HG03457 (cell line): ENCODE measurements around the gene MFSD6L.

ENCODE experiments used
- ATAC-seq: cut with Tn5 transposase; IDR thresholded peaks from one replicate; pipeline ENCODE4 v1.9.1; 2021; ENCODE audit warnings: moderate number of reproducible peaks; ENCODE audit not compliant: unreplicated experiment

Gene MFSD6L, protein sequence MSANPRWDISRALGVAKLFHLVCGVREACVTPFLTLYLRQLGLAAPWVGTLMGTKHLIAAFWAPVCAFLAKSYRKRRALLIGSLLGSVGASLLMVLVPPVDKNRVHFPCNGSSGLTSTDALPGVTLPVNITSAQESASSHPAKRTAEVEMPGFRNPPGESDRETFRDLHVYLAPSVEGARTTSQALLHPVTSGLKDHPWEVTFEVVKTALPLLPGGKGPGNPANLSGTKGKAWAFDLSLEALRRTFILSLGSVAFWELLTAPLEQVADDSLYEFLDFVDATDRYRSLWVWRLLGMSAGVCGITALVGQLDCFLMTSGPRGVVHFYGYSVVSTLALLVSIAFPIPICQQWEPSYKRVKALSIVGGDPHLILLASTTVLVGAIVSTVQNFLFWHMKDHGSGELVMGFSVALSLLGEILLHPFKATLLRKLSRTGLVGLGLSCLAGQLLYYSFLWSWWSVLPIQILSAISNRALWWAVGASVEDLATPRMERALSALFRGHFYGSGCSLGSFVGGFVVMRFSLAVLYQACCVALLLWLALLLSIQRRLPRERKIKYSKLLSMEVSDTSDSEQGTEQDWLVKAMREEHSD

DNA sequence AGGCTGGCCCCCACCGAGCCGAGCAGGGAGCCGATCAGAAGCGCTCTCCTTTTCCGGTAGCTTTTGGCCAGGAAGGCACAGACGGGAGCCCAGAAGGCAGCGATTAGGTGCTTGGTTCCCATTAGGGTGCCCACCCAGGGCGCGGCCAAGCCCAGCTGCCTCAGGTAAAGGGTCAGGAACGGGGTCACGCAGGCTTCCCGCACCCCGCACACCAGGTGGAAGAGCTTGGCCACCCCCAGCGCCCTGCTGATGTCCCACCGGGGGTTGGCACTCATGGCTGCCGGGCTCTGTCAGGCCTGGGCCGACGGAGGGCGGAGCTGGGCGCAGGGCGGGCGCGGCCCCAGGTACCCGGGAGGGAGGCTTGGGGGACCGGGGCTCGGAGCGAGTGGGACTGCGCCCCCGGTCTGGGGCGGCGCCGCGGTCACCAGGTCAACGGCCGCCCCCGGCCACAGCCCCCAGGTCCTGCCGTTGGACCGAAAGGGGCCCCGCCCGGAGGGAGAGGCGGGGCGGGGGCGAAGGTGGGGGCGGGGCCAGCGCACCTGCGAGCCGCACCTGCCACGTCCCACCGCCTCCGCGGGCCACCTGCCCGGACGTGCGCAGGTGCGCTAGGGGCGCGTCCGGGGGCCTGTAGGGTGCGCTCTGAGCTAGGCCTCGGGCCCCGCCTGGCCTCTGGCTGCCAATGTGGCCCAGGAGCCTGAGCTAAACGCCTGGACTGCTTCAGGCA is at the start of gene MFSD6L:
MFSD6L (minus strand) TSS at position 520 of the 724 bp plus-strand sequence; CDS start at position 275, 245 bp downstream.
- ATAC-seq: no peak

DNA sequence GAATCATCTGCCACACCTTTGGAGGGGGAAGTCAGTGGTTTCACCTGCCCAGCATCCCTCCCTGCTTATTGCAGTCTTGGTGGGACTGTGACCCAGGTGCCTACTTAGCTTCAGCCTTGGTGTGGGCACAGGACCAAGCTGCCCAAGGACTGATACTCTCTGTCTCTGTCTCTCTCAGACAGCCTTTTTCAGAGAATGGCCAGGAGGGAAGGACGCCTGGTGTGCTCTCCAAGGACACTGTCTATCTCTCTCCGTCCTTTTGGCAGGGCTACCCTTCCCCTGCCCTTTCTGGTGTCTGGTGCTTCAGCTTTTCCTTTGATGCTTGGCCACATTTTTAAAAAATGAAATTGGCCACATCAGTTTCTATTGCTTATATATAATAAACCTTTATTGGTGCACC is 48.7 kb upstream of the MFSD6L start:
- ATAC-seq: no peak

DNA sequence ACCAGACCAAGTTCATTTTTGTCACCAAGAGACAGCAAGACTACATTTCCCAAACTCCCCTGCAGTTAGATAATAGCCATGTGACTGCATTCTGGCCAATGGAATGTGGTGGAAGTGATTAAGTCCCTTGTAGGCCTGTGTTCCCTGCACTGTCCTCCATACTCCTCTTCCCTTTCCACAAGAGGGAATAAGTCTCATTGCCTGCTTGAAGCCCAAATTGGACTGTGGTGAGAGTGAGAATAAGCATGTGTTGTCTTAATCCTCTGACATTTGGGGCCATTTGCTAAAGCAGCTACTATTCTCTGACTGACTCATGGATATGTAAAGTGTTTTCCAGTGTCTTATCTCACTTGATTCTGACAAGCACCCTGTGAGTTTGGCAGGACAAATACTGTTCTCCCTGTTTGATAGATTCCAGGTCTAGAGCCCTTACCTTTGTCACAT is 47.6 kb upstream of the MFSD6L start:
- no peak for ATAC-seq

DNA sequence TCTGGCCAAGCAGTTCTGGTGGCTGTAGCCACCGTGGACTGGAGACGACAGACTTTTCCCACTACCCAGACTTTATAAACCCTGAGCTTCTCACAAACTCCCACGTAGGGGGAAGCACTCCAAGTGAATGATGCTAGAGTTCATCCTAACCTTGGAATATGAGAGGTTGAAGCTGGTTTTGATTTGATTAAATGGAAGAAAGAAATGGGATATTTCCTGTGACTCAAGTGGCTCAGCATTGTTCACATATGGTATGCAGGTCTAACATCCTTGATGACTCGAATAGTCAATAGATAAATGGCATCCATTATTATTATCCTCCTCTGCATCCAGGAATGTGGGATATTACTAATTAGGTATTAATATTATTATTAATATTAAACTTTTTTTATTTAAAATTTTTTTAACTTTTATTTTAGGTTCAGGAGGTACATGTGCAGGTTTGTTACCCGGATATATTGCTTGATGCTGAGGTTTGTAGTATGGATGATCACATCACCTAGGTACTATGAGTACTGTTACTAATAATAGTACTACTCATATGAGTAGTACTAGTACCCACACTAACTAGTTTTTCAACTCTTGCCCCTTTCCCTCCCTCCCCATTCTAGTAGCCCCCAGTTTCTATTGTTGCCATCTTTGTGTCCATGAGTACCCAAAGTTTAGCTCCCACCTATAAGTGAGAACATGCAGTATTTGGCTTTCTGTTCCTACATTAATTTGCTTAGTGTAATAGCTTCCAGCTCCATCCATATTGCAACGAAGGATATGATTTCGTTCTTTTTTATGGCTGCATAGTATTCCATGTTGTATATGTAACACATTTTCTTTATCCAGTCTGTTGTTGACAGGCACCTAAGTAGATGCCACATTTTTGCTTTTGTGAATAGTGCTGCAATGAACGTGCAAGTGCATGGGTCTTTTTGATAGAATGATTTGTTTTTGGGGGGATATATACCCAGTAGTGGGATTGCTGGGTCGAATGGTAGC is 45.4 kb upstream of the MFSD6L start:
- ATAC-seq: no peak

DNA sequence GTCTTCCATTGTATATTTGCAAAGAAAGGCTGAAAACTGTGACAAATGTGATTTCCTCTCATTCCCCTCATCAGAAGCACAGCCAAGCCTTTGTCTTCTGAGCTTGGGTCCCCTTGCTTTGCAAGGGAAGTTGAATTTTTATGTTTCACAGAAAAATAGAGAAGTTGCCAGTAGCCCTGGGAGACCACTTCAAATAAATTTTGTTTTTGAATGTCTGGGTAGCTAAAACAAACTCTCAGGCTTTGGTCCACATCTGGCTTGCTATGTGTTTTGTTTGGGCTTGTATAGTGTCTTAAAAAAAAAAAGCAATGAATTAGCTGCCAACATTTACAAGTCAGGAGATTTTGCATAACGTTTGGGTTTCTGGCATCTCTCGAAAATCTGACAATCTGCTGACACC is 44.2 kb upstream of the MFSD6L start:
- no peak for ATAC-seq

DNA sequence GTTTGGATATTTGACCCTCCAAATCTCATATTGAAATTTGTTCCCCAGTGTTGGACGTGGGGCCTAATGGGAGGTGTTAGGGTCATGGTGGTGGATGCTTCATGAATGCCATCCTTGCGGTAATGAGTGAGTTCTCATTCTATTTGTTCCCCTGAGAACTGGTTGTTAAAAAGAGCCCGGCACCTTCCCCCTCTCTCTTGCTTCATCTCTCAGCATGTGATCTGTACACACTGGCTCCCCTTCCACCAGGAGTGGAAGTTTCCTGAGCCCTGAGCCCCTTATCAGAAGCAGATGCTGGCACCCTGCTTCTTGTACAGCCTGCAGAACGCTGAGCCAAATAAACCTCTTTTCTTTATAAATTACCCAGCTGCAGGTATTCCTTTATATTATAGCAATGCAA is 42.7 kb upstream of the MFSD6L start:
- no peak for ATAC-seq

DNA sequence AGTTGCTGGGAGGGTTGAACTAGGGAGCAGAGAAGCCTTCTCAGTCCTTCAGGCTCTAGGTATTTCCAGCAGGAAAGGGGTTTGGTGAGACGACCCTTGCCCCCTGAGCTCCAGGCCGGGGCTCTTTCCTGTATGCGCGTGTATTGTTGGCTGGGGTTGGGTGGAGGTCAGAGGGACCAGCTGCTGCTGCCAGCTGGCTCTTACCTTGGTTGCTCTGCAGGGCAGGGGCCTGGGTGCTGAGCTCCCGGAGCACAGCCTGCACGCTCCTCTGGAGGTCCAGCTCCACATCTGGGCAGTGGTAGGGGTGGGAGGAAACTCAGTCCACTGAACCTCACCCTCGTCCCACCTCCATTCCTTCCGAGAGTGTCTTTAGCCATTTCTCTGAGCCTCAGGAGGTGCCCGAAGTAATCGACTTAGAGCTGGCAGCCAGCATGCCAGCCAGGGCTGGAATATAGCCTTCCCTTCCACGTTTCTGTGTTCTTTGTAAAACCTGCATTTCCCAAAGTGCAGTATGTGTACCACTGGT is 40.3 kb upstream of the MFSD6L start:
- ATAC-seq: no peak

DNA sequence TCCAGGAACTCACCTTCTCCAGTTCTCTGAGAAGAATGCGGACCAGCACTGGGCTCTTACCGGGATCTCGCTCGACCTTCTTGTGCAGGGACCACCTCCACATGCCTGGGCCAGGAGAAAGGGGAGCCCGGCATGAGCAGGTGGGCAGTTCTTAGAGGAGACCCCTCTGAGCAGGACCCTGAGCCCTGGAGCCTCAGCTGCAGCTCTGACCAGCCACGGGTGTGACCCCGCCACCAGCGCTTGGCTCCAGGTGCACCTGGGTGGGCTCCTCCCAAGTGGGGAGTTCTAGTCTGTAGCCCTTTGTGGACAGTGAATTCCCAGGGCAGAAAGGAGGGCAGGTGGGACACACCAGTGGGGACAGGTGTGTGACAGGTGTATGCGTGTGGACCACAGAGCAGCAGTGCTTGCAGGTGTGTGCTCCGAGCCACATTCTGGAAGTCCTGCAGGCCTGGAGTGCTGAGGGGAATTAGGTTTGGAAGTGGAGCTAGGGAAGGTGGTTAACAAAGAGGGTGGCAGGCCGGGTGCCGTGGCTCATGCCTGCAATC is 39.5 kb upstream of the MFSD6L start:
- ATAC-seq: no peak

DNA sequence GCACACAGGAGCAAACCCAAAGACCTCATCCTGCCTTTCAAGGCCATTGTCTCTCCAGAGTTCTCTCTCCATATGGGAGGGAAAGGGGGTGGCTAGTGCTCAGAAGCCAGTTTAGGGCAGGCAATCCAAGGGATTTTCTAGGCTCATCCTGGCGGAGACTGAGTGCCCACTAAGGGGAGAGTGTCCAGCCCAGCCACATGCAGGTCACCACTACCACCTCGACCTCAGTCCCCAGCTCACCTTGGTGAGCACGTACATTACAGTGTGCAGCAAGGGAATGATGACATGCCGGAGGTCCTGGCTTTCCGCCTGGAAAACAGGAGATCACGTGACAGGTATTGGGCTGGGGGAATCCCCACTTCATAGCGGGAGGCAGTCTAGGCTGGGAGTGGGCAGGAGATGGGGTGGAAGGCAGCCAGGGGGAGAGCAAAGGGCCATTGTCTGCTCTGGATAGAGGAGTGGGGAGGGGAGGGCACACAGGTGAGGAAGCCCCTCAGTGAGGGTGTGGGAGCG is 38.5 kb upstream of the MFSD6L start:
- ATAC-seq: no peak

DNA sequence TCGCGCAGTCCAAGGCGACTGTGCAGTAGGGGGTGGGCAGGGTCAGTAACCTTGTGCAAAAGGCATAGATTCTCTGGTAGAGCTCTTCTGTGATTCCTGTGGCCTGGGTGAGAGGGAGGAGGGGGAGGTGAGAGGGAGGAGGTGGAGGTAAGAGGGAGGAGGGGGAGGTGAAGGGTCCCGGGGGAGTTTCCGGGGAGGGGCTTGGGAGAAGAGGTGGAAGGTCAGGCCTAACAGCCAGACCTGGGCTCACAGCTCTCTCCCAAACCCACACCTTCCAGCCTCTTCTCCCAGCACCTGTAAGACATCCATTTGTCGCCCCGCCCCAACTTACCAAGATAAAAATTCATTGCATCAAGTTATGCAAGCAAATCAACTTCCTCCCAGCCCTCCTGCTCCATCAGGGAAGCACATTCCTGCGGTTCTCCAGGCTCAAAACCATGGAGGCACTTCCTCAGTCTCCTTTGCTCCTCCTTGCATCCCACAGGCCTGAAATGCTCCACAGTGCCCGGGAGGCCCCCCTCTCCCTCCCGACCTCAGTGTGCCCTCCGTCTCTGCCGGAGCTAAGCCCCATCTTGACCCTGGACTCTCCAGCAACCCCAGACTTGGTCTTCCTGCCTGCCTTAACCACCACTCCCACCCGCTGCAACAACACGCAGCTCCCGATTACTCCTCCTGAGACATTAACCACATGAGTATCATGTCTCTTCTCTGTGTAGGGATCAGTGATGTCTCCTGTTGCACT is 37.8 kb upstream of the MFSD6L start:
- no peak for ATAC-seq

DNA sequence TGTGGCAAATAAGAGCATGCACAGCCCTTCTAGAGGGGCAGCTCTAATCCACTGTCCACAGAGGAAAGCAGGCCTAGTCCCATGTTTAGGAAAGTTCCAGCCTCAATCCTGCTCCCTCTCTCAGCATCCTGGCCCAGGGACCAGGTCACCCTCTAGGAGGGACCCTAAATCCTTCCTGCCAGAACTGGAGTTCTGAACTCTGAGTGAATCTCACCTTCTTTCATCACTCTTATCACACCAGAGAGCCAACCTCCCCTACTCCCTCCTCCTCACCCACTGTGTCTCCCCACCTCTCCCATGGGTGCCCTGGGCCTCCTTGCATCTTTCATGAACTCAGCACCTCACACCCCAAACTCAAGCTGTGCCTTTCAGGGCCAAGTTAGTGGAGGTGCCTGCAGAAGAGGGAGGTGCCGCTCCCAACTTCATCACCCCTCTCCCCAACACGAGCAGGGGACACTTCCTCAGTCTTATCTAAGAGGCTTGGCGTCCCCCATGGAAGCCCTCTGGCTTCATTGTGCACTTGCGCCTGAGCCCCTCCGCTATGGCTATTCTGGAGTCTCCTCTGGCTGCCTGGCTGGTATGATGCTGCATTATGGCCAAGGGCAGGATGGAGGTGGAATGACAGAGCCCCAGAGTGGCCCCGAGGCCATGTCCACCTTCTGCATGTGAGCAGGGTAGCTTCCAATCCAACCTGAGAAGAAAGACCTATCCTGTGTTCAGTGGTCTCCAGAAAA is 36.6 kb upstream of the MFSD6L start:
- ATAC-seq: no peak

DNA sequence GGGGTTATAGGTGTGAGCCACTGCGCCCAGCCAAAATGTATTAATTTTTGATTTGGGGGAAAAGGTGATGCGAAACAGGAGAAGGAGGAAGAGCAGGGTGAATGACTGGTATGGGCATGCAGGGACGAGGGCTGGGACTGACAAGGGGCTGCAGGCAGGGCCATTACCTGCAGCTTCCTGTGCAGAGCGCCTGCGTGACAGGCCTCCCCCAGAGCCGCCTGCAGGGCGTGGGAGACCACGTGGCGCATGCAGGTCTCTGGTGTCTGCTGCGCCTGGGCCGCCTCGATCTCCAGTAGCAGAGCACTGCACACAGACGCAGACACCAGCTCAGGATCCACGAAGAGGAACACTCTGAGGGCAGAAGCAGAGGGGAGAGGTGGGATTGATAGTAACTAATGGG is 35.9 kb upstream of the MFSD6L start:
- no peak for ATAC-seq

DNA sequence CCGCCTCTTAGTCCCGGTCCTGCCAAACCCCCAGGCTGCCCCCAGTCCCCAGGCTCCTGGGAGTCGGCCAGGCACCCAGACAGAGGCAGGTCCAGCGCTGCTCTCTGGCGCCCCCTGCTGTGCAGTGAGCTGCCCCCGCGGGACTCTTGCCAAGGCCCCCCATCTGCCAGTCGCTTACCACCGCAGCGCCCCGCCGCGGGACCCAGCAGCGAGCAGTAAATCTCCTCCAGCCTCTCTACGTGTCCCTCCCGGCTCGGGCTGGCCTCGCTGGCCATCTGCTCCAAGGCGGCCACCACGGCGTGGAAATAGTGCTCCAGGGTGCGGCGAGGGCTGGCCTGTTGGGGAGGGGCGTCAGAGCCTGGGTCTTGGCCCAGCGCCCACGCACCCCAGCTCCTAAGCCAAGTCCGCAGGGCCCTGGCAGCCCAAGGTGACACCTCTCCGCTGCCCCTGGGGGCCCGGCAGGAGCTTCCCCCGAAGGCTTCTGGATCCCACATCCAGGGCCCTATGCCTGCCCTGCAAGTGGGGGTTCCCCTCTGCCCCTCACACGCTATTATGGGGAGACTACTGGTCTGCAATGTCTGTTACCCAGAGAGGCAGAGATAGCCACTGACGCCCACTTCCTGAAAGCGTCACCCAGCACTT is 33.7 kb upstream of the MFSD6L start:
- no peak for ATAC-seq

DNA sequence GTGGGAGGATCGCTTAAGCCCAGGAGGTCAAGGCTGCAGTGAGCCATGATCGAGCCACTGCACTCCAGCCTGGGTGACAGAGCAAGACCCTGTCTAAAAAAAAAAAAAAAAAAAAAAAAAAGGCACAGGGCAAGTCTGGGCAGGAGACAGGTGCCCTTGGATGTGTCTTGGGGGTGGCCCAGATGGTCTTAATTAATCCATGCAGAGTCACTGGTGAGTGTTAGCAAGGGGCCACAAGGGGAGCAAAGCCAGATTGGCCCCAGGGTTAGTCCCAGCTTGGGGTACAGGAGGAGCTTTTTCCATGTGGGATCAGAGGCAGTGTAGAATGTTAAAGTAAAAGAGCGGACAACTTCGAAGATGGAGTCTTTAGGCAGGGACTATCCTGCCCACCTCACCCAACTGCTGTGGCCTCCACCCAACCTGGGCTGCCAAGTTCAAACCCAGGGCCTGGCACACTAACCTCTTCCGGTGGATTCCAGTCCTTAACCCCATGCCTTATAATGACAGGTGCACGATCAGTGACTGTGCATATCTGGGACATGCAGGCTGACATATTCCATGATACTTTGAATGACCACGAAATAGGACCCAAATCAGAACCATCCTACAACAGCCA is 32.2 kb upstream of the MFSD6L start:
- ATAC-seq: no peak

DNA sequence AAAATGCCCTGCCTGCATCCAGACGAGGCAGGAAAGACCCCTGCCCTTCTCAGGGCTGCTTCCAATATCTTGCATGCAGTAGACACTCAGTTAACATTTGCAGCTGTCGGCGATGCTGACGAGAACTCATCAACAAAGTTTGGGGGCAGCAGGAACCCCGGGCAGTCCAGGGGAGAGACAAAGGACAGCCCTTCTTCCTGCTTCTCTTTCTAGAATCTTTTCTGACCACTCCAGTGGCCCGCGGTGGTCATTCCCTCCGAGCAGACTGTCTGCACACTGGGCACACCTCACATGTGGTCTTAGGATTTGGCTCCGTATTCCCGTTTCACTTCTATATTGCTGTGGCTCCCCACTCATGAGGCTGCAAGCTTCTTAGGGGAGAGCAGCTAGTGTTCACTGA is 31.0 kb upstream of the MFSD6L start:
- ATAC-seq: no peak

DNA sequence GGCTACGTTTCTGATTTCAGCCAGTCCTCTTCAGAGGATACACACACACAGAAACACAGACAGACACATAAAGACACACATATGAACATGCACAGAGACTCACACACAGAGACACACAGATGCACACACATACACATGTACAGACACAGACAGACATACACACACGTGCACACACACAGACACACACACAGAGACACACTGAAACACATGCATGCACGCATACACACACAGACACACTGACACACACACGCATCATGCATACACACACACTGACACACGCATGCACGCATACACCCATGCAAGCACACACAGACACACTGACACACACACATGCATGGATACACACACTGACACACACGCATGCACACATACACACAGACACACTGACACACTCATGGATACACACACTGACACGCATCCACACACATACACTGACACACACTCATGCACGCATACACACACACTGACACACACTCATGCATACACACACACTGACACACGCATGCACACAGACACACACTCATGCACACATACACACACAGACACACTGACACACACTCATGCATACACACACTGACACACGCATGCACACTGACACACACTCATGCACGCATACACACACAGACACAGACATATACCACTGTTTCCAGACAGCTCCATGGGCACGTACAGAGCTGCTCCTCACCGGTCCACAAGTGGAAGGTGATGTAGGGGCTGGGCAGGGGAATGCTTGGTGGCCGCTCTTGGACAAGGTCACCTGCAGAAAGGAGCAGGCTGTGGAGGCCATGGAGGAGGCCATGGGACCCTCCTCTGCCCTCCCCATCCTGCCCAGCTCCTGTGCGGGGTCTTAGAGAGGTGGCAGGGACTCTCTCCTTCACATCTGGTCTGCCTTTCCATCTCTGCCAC is 30.1 kb upstream of the MFSD6L start:
- ATAC-seq: no peak

DNA sequence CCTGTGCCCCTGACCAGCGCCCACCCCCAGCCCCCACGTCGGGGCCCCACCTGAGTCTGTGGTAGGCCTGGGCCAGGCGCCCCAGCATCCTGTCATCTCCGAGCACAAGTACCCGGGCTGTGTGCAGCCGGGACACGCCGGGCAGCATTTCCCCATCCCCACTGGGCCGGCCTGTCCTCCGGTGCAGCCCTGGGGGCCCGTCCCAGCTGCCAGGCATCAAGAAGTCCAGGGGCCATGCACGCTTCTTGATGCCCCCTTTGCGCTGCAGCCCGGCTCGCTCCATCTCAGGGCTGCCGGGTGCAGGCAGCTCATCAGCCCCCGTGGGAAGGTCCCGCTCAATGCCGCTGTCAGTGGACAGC is 29.3 kb upstream of the MFSD6L start:
- no peak for ATAC-seq
